Nasal cavity respiratory epithelium epithelial cell of viscerocranial mucosa (primary cell): ENCODE results near the gene DTX2. TPM values are rescaled to one million over a fixed set of nuclear protein-coding genes. Genes with fewer than 3 reads are reported as not detected.

Experiments used
- total RNA-seq: library from RNA; depleted of rRNA; stranded (reverse); fragments of >200 nt; gene quantifications from 2 replicates; pipeline ENCODE4 v1.2.3, GENCODE V29; 2014

Gene DTX2
- total RNA-seq = 14.4 and 32.6 TPM in 2 replicates

GRCh38 chr7:76461464-76462101 is at the start of gene DTX2:
Gene DTX2 (plus strand): TSS chr7:76461709. CDS start chr7:76480510, 18,801 bp downstream.

DNA sequence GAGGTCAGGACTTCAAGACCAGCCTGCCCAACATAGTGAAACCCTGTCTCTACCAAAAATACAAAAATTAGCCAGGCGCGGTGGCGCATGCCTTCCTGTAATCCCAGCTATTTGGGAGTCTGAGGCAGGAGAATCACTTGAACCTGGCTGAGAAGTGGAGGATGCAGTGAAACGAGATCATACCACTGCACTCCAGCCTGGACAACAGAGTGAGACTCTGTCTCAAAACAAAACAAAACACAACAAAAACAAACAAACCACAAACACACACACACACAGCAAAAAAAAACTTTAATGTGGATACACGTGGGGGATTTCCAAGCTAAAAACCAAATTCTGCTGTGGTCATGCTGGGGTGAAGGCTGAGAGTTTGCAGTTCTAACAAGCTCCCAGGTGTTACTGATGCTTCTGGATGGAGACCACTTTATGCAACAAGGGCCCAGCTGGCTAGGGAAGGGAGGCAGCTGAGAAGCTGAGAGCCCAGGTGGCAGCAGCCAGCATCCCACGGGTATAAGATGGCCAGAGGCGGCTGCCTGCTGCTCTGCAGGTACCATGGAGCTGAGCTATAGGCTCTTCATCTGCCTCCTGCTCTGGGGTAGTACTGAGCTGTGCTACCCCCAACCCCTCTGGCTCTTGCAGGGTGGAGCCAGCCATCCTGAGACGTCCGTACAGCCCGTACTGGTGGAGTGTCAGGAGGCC is 36.9 kb upstream of the DTX2 start, which contains the start of gene ZP3:
TSS of gene ZP3 (plus strand) at position 538 of the 699 bp plus-strand sequence. CDS start at position 553, 15 bp downstream.

DNA sequence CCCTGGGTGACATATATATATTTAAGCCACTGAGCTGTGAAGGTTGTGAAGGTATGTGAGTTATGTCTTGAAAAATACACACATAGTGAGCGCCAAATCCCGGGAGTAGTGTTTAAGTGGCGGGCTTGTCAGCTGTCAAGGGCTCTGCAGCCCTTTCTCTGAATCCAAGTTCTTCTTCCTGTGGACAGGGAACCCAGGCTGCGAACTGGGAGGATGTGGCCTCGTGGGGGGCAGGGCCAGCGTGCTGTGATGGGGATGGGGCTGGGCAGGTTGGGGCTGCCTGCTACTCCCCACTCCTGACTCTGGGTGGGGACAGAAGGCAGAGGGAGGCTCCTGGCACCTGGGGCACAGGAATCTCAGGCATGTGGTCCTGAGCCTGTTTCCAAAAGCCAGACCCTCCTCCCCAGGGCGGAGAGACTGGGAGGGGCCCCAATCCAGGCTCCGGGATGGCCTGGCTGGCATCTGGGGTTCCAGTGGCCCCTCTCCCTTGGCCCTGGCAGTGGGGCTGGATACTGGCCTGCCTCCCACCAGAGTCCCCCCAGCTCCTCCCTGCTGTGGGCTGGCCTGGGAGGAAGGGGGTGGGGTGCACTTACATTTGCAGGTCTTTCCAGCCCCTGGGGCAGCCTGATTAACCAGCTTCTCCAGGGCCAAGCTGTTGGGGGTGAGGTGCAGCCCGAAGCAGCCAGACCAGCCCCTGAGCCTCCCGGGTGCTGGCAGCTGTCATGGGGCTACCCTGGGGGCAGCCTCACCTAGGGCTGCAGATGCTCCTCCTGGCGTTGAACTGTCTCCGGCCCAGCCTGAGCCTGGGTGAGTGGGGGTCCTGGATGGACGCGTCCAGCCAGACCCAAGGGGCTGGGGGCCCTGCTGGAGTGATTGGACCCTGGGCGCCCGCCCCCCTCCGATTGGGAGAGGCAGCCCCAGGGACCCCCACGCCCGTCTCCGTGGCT is 48.7 kb downstream of the DTX2 start, which contains the start of gene UPK3B:
TSS of gene UPK3B (plus strand) at position 622 of the 947 bp plus-strand sequence. CDS start at position 723, 101 bp downstream.

GRCh38 chr7:76543197-76543596 is 81.7 kb downstream of the DTX2 start, which contains the start of gene SPDYE16:
Gene SPDYE16 (minus strand): TSS chr7:76543297. CDS start chr7:76541459, 1,838 bp downstream.

Other genes starting within 250 kb of the DTX2 start
- 91.9 and 557 TPM in 2 replicates for gene HSPB1, start 159.0 kb upstream of the DTX2 start, total RNA-seq
- gene YWHAG, start 102.7 kb upstream of the DTX2 start, total RNA-seq = 149 and 260 TPM in 2 replicates
- gene SSC4D, start 52.0 kb upstream of the DTX2 start, total RNA-seq = 1.0 and 17.3 TPM in 2 replicates
- 19.1 and 19.4 TPM in 2 replicates for gene ZP3, start 36.8 kb upstream of the DTX2 start, total RNA-seq
- 1.4 and 6.7 TPM in 2 replicates for gene UPK3B, start 48.8 kb downstream of the DTX2 start, total RNA-seq
- gene SPDYE16, start 81.6 kb downstream of the DTX2 start, total RNA-seq = not detected in 2 replicates
- 1.3 and 2.1 TPM in 2 replicates for gene POMZP3, start 165.6 kb downstream of the DTX2 start, total RNA-seq